T follicular helper cell (primary cell): ENCODE results near the gene MITF.

ENCODE experiments used
- DNase-seq: peaks from one replicate; pipeline ENCODE4 v3.0.0-alpha.2; 2020; ENCODE audit warnings: low read depth

MITF gene

GRCh38 chr3:69729147-69729919 is 9.9 kb upstream of the MITF start:
- no peak for DNase-seq

DNA sequence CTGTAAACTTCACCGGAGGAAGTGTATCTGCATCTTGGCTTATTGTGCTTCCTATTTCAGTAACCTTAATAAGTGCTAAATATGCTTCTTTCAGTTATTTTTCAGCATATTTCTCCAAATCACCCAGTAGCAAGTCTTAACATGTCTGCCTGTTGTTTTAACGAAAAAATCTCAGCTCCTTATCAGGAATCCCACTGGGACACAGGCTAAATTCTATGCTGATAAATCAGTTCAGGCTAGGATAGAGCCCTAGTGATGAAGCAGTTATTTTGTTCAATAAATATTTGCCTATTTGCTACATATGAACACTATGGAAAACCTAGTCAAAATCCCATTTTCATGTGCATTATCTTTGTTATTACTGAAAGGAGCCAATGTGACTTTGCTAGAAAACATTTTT is 8.2 kb upstream of the MITF start:
- no peak for DNase-seq

GRCh38 chr3:69735893-69736292 is 3.4 kb upstream of the MITF start:
- DNase-seq, result no peak

GRCh38 chr3:69737392-69737791 is 1.9 kb upstream of the MITF start:
- DNase-seq, result no peak

DNA sequence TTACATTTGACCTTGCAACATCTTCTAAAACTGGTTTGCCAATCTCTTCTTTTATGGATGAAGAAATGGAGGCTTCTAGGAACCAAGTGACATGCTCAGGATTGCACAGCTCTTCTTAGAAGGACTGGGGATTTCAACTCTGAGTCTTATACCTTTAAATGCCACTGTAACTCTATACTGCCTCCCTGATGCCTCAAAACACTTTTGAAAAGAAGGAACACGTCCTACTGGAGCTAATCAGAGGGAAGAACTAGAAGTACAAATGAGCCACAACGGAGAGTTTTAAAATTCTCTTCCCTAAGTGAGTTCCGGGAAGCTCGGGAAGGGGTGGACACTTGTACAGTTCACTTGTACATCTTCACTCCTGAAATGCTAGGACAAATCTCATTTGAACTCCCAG is 949 bp upstream of the MITF start:
- DNase-seq, result no peak

- DNase-seq, result no peak
Observed at GRCh38 chr3:69738859-69739203, 433 bp upstream of the MITF start.

GRCh38 chr3:69740103-69741021 is 1.1 kb downstream of the MITF start:
- no peak for DNase-seq

DNA sequence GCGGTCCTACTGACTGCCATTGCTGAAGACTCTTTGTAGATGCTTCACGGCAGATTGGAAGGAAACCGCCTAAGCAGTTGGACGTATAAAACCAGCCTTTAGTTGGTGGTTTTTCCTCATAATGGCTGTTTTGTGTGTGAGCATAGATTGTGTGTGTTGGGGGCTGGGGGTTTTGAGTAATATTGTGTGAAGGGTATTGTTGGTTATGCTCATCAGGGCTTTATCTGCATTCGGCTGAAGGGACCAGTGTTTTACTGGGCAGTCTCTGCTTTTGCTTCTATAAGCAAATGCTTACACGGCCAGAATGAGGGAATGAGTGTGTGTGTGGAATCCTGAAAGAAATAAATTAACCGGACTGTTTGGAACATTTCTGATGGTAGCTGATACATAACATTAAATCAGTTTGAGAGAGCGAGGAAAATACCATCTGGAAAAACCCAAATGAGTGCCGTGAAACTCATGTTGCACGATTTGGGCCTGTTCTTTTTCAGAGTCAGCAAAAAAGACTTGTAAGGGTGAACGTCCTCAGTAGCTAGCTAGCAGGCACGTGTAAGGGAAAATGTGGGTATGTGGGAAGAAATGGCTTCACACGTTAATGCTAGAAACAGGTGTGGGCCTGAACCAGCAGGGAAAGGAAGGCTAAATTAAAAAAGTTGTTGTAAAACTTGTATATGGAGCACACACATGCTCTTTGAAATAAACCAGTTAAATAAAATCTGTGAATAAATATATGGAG is 1.9 kb downstream of the MITF start:
- no peak for DNase-seq

- DNase-seq, result no peak
Observed at GRCh38 chr3:69742391-69742790, 3.1 kb downstream of the MITF start.

DNA sequence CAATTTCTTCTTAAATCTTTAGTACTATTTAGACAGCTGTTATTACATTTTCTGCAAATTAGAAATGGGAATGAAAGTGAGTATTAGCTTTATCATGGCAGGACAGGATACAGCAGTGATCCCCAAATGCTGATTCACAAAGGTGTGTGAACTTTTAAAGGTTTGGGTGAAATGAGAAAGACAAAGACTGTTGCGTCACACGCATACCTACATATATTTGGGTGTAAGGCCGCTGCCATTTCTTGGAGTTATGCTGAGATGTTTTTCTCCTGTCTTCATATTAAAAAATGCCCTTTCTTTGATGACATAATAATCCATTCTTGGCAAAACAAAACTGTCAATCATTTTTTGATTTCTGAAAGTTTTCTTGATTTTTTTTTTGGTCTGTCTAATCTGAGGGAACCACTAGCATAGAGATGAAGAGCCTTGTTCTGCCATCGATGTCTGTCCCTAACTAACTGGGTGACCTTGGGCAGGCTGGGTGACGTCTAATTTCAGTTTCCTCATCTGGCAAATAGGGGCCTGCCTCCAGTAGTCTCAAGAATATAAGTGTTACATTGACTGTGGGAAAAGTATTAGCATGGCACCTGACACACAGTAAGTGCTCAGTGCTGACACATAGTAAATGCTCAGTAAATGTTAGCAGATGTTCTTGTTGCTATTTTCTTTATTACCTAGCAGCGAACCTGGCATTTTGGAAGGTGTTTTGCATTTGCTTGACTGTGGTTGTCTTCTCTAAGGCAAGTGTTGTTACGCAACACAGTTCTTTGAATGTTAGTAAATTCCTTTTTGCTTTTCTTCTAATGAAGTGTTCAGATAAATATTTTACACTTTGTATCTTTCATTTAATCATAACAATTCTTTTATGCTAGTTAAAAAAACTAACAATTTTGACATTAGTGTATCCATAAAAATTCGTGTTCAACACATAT is 5.0 kb downstream of the MITF start:
- no peak for DNase-seq

DNA sequence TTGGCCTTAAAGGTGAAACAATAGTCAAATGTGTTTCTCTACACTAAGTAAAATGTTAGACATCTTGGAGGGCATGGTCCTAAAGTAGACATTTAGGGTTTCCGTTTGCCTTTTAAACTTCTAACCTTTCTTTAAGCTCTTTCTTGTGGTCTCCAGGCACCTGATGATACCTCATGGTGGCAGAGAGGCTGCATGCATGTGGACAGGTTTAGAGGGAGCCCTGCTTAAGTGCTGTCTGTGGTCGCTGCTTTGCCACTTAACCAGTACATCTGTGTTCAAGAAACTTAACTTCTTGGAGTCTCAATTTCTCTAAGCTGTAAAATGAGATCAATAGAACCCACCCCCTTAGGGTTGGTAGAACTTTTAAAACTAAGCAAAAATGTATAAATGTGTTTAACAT is 6.2 kb downstream of the MITF start:
- DNase-seq, result no peak

DNA sequence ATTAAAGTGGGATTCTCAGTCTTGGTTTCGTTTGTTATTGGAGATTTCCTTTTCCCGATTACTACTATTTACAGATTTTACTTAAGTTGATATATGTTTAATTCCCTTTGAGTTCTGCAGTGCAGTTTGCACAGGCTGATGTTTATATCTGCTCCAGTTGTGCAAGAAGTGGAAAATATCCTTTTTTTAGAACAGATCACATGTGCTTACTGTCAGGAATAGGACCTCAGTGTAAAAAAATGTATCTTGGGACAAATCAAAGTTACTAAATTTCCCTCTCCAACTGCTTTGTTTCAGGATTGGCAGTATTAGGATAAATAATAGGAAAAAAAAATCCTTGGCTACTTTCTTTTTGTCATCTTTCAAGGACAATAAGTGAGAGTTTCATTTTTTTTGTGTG is 6.9 kb downstream of the MITF start:
- no peak for DNase-seq

- DNase-seq, result no peak
Observed at GRCh38 chr3:69747511-69748258, 8.4 kb downstream of the MITF start.

GRCh38 chr3:69748503-69748902 is 9.2 kb downstream of the MITF start:
- no peak for DNase-seq

DNA sequence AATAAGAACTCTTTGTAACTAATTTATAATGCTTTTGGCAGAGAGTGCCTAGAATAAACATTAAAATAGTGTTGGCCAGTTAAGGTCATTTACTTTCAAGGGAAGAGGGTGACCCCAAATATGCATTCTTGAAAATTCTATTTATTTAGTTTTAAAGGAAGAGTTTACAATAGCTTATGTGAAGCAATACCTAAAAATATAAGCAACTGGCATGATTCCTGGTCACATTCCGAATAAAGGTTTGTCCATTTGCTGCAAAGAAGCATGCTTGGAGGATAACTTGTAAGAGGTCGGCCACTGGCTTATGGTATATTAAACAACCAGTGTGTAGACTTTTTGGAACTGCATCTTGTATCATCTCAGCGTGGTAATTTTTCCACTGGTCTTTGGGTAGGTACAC is 10.2 kb downstream of the MITF start:
- no peak for DNase-seq

DNA sequence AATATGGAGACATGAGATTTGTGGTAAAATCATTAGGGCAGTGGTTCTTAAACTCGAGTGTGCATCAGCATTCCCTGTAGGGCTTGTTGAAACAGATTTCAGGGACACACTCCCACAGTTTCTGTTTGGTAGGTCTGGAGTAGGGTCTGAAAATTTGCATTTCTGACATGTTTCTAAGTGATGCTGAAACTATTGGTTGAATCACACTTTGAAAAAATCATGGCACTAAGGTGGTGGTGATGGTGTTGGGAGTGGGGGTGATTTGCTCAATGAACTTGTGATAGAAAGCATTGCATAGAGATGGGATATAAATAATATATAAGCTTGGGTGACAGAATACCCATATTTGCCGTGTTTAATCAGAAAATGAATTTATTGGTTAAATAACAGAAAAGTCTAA is 11.3 kb downstream of the MITF start:
- DNase-seq, result no peak

GRCh38 chr3:69751074-69751476 is 11.8 kb downstream of the MITF start:
- no peak for DNase-seq

DNA sequence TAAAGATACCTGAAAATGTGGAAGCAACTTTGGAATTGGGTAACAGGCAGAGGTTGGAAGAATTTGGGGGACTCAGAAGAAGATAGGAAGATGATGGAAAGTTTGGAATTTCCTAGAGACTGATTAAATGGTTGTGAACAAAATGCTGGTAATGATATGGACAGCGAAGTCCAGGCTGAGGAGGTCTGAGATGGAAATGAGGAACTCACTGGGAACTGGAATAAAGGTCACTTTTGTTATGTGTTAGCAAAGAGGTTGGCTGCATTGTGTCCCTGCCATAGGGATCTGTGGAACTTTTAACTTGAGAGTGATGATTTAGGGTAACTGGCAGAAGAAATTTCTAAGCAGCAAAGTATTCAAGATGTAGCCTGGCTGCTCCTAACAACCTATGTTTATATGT is 13.0 kb downstream of the MITF start:
- no peak for DNase-seq

GRCh38 chr3:69753179-69753775 is 14.0 kb downstream of the MITF start:
- no peak for DNase-seq

DNA sequence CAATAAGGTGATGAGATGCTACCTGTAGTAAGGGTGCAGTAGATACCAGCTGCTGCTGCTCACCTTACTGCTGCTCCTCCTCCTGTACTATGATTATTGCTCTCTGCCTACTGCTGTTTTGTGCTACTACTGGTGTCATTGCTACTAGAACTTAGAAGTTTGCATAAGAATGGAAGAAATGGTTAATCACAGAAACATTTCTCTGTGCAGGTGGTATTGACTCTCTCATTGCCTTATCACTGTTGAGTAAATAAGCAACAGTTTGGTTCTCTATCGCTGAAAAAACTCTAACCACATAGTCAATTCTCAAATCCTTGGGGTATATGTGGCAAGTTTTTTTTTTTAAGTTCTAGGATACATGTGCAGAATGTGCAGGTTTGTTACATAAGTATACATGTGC is 16.5 kb downstream of the MITF start:
- DNase-seq, result no peak
